Measurements from ENCODE around the gene ZRANB1. TPM values are rescaled to one million over a fixed set of nuclear protein-coding genes. Genes with fewer than 3 reads are reported as not detected.

The ZRANB1 gene
- total and polyA plus RNA-seq, 2 experiments from 2014 or later = 4.2 to 26.7 TPM

GRCh38 chr10:125017547-125018298, 75.8 kb downstream of the ZRANB1 start:
- Mint-ChIP-seq H3K9me3 (peaks cover 21% of the 10 kb centered on the region), H3K27ac (0 out of 2 replicates have a peak overlapping the region, but pooled peaks have one; percentile 12), H3K4me1 (peaks cover 58% of the 10 kb centered on the region), H3K27me3 (ENCODE audit: insufficient read depth, low read depth, poor library complexity) (peaks cover 28% of the 10 kb centered on the region), H3K4me3 (no peak overlapping the region), H3K36me3 (ENCODE audit: low read depth) (peaks cover 83% of the 10 kb centered on the region)
- Histone ChIP-seq H3K4me2 (no peak overlapping the region), H3K36me3 (ENCODE audit: insufficient read depth) (no peaks in the 10 kb centered on the region; the same call in none of the 2 replicates), H4K20me1 (replicated peaks; ENCODE audit: insufficient read depth) (peaks cover 64% of the 10 kb centered on the region), H2AFZ (no peak overlapping the region), H3K4me3 (no peak overlapping the region), H3K27ac (ENCODE audit: low read depth) (no peak overlapping the region), H3K9me2 (ENCODE audit: insufficient read depth) (no peaks in the 10 kb centered on the region), H3K79me2 (replicated peaks; ENCODE audit: insufficient read depth) (peaks cover 100% of the 10 kb centered on the region), H3K27me3 (ENCODE audit: insufficient read depth) (no peaks in the 10 kb centered on the region), H3F3A (replicated peaks; ENCODE audit: low read depth) (no peaks in the 10 kb centered on the region), H3K4me1 (ENCODE audit: insufficient read depth) (peaks cover 14% of the 10 kb centered on the region; the same call in 1 of the 2 replicates)
- TF ChIP-seq, protein P1, sequence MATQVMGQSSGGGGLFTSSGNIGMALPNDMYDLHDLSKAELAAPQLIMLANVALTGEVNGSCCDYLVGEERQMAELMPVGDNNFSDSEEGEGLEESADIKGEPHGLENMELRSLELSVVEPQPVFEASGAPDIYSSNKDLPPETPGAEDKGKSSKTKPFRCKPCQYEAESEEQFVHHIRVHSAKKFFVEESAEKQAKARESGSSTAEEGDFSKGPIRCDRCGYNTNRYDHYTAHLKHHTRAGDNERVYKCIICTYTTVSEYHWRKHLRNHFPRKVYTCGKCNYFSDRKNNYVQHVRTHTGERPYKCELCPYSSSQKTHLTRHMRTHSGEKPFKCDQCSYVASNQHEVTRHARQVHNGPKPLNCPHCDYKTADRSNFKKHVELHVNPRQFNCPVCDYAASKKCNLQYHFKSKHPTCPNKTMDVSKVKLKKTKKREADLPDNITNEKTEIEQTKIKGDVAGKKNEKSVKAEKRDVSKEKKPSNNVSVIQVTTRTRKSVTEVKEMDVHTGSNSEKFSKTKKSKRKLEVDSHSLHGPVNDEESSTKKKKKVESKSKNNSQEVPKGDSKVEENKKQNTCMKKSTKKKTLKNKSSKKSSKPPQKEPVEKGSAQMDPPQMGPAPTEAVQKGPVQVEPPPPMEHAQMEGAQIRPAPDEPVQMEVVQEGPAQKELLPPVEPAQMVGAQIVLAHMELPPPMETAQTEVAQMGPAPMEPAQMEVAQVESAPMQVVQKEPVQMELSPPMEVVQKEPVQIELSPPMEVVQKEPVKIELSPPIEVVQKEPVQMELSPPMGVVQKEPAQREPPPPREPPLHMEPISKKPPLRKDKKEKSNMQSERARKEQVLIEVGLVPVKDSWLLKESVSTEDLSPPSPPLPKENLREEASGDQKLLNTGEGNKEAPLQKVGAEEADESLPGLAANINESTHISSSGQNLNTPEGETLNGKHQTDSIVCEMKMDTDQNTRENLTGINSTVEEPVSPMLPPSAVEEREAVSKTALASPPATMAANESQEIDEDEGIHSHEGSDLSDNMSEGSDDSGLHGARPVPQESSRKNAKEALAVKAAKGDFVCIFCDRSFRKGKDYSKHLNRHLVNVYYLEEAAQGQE (IDR thresholded peaks at IDR 0.05; ENCODE audit: unreplicated experiment) = no peak
- no peak for TF ChIP-seq POLR2AphosphoS5 (IDR thresholded peaks at IDR 0.05; ENCODE audit: low read depth)
- TF ChIP-seq CTCF (conservative IDR thresholded peaks at IDR 0.05; ENCODE audit: low read depth in 2 of 2) = no peak
- TF ChIP-seq EZH2phosphoT487 (IDR thresholded peaks at IDR 0.05; ENCODE audit: unreplicated experiment) = no peak
- no peak for TF ChIP-seq STAT1 (IDR thresholded peaks at IDR 0.05; ENCODE audit: unreplicated experiment)
- TF ChIP-seq JUNB (IDR thresholded peaks at IDR 0.05; ENCODE audit: unreplicated experiment) = no peak
- no peak for TF ChIP-seq ETS1 (IDR thresholded peaks at IDR 0.05)
- no peak for TF ChIP-seq ZNF331 (CRISPR knock-in tag; IDR thresholded peaks at IDR 0.05; ENCODE audit: low read depth)
- TF ChIP-seq NANOG (IDR thresholded peaks at IDR 0.05; ENCODE audit: borderline replicate concordance) = no peak
- DNase-seq (ENCODE audit: low spot score) = no peak
- ATAC-seq = no peak
